SK-N-SH (cell line): Measurements from ENCODE around the gene ZWINT. TPM values are rescaled to one million over a fixed set of nuclear protein-coding genes. Genes with fewer than 3 reads are reported as not detected.
A peak's percentile ranks its signal among the peaks of the same experiment; 100 is the strongest.

ENCODE experiments used
- CTCF ChIA-PET: fragments of 300-600, 350-600 bp; formaldehyde crosslinking; extraction: SDS; loops from one replicate; lab custom pipeline; 2021; lab: Yijun Ruan, JAX
- POLR2A ChIA-PET: fragments of 350-600 bp; sonication (Branson Sonifier 250); formaldehyde crosslinking; extraction: SDS; loops from one replicate; lab custom pipeline; 2020; ENCODE audit warnings: antibody characterized with exemption, inconsistent platforms; lab: Yijun Ruan, JAX
- DNase-seq: peaks from one replicate; pipeline ENCODE4 v3.0.0; 2012
- H2AFZ ChIP-seq: fragments of 200-600 bp; sonication (generic); 2 replicates; pipeline ENCODE4 v1.8.1; 2016; ENCODE audit warnings: antibody characterized with exemption, mild to moderate bottlenecking, low read depth
- H3F3A ChIP-seq: fragments of 200-600 bp; sonication (generic); replicated peaks from 2 replicates; pipeline ENCODE3; 2016; ENCODE audit warnings: antibody characterized with exemption, mild to moderate bottlenecking; ENCODE audit not compliant: insufficient read depth
- H3K27ac ChIP-seq, 2 experiments: fragments of 200-500 bp in 1 of 2; fragments of 200-600 bp in 1 of 2; sonication (Bioruptor generic) in 1 of 2; sonication (generic), shearing (Covaris generic) in 1 of 2; 2 replicates each; pipeline versions ENCODE4 v1.5.1 to v1.6.1; 2014 to 2016; ENCODE audit warnings: low read depth in 2 of 2, inconsistent platforms in 1 of 2, low read length in 1 of 2, mild to moderate bottlenecking in 1 of 2, mixed read lengths in 1 of 2
- H3K27me3 ChIP-seq: fragments of 200-600 bp; sonication (generic), shearing (Covaris generic); 2 replicates; pipeline ENCODE4 v1.6.1; 2016; ENCODE audit warnings: mixed run types; ENCODE audit not compliant: insufficient read depth
- H3K36me3 ChIP-seq, 2 experiments: fragments of 200-500 bp in 1 of 2; fragments of 200-600 bp in 1 of 2; sonication (Bioruptor generic) in 1 of 2; sonication (generic) in 1 of 2; replicated peaks in 1 of 2; 2 replicates each; pipeline versions ENCODE3 to v1.5.1; 2014 to 2016; ENCODE audit warnings: low read length in 1 of 2, mild to moderate bottlenecking in 1 of 2; ENCODE audit not compliant: insufficient read depth in 2 of 2, control insufficient read depth in 1 of 2
- H3K4me1 ChIP-seq, 2 experiments: fragments of 200-500 bp in 1 of 2; fragments of 200-600 bp in 1 of 2; sonication (Bioruptor generic) in 1 of 2; sonication (generic), shearing (Covaris generic) in 1 of 2; 2 replicates each; pipeline versions ENCODE4 v1.5.1 to v1.6.1; 2014 to 2016; ENCODE audit warnings: low read depth in 1 of 2, low read length in 1 of 2, mixed run types in 1 of 2; ENCODE audit not compliant: insufficient read depth in 2 of 2, control insufficient read depth in 1 of 2
- H3K4me2 ChIP-seq: fragments of 200-600 bp; sonication (generic), shearing (Covaris generic); 2 replicates; pipeline ENCODE4 v1.6.1; 2017; ENCODE audit warnings: mixed run types
- H3K4me3 ChIP-seq, 2 experiments: fragments of 200-500 bp in 1 of 2; fragments of 200-600 bp in 1 of 2; sonication (Bioruptor generic) in 1 of 2; sonication (generic), shearing (Covaris generic) in 1 of 2; 2 replicates each; pipeline versions ENCODE4 v1.5.1 to v1.8.1; 2014 to 2016; ENCODE audit warnings: low read depth in 2 of 2, inconsistent platforms in 1 of 2, low read length in 1 of 2, mild to moderate bottlenecking in 1 of 2, mixed read lengths in 1 of 2, moderate library complexity in 1 of 2
- H3K79me2 ChIP-seq: fragments of 200-600 bp; sonication (generic); 2 replicates; pipeline ENCODE4 v1.8.1; 2017; ENCODE audit warnings: mild to moderate bottlenecking; ENCODE audit not compliant: insufficient read depth
- H3K9ac ChIP-seq: fragments of 200-600 bp; sonication (generic); 2 replicates; pipeline ENCODE4 v1.6.1; 2017; ENCODE audit warnings: mixed run types
- H3K9me2 ChIP-seq: fragments of 200-600 bp; sonication (generic); 2 replicates; pipeline ENCODE4 v1.6.1; 2017; ENCODE audit warnings: mixed run types
- H3K9me3 ChIP-seq: fragments of 200-600 bp; sonication (generic); 2 replicates; pipeline ENCODE4 v1.6.1; 2017; ENCODE audit warnings: mixed run types, mild to moderate bottlenecking, moderate library complexity
- H4K20me1 ChIP-seq: fragments of 200-600 bp; sonication (generic); 2 replicates; pipeline ENCODE4 v1.6.1; 2017; ENCODE audit warnings: mild to moderate bottlenecking, mixed run types; ENCODE audit not compliant: insufficient read depth
- CTCF ChIP-seq: fragments of 200-600 bp; sonication (generic); IDR thresholded peaks from 2 replicates; pipeline ENCODE4 v1.6.1; 2017; ENCODE audit warnings: antibody characterized with exemption, mild to moderate bottlenecking, moderate library complexity
- ELF1 ChIP-seq: IDR thresholded peaks from 2 replicates; pipeline ENCODE4 v1.4.0; 2012
- EP300 ChIP-seq, 2 experiments: IDR thresholded peaks; 2 replicates each; pipeline versions ENCODE4 v1.4.0 to v1.6.1; 2012; ENCODE audit warnings: borderline replicate concordance in 1 of 2, low read depth in 1 of 2, low read length in 1 of 2
- GATA2 ChIP-seq: sonication (generic); formaldehyde crosslinking; IDR thresholded peaks from 2 replicates; pipeline ENCODE4 v1.5.0; 2020; ENCODE audit warnings: mild to moderate bottlenecking, missing genetic modification reagents
- JUND ChIP-seq: IDR thresholded peaks from 2 replicates; pipeline ENCODE4 v1.4.0; 2012
- MAX ChIP-seq: IDR thresholded peaks from 2 replicates; pipeline ENCODE4 v1.4.0; 2012; ENCODE audit warnings: low read depth
- POLR2AphosphoS5 ChIP-seq: IDR thresholded peaks from 2 replicates; pipeline ENCODE4 v1.6.1; 2012; ENCODE audit warnings: low read depth, low read length
- RAD21 ChIP-seq: IDR thresholded peaks from 2 replicates; pipeline ENCODE4 v1.6.1; 2012; ENCODE audit warnings: mild to moderate bottlenecking, low read length
- SMC3 ChIP-seq: IDR thresholded peaks from 2 replicates; pipeline ENCODE4 v1.6.1; 2012; ENCODE audit warnings: low read depth, low read length, improper control_type of control experiment
- USF2 ChIP-seq: fragments of 150-350 bp; IDR thresholded peaks from 2 replicates; pipeline ENCODE4 v1.6.1; 2017; ENCODE audit warnings: antibody characterized with exemption, low read length, low read depth, borderline replicate concordance
- WGBS: methylation state at CpG from one replicate; pipeline ENCODE4 v1.1.6; 2017; ENCODE audit warnings: low lambda C conversion rate; 5-methylcytosine and 5-hydroxymethylcytosine counted together
- polyA plus RNA-seq, 3 experiments: library from polyadenylated mRNA; depleted of rRNA; stranded (reverse); fragments of >200 nt; gene quantifications; 2 replicates each; pipeline ENCODE4 v1.2.3, GENCODE V29; 2012

ZWINT gene
- polyA plus RNA-seq, 1 of the 3 experiments (the other 2 are of a cell fraction), result 49.3 TPM

GRCh38 chr10:56349611-56350010 is 11.4 kb downstream of the ZWINT start:
- ChIA-PET CTCF (interaction anchor here (0.7 to 2.0 kb wide), 4 partner anchors 9 to 718 kb away, joined by 3 to 8 read pairs (median 4); partner anchors contain the start of gene ZWINT), POLR2A (no interaction called here)
- Histone ChIP-seq H2AFZ (no peak overlapping the region), H3K9me3 (no peaks in the 10 kb centered on the region), H3K9ac (no peak overlapping the region), H3K27me3 (no peaks in the 10 kb centered on the region), H3F3A (peaks cover 3% of the 10 kb centered on the region), H3K4me3 (no peak overlapping the region), H3K4me2 (no peak overlapping the region), H3K36me3 (peaks cover 2 to 11% of the 10 kb centered on the region in 2 experiments), H3K27ac (no peak overlapping the region), H3K4me1 (no peaks in the 10 kb centered on the region), H3K9me2 (peaks cover 5% of the 10 kb centered on the region; the same call in 1 of the 2 replicates), H3K79me2 (no peaks in the 10 kb centered on the region; the same call in 1 of the 2 replicates), H4K20me1 (no peaks in the 10 kb centered on the region)
- no peak for DNase-seq
- 97% methylated on average over 1 of the region's 1 CpG for WGBS
- TF ChIP-seq RAD21 (0 out of 2 replicates have a peak, but pooled peaks have one; percentile 20), USF2 (no peak), CTCF (peak; percentile 33; the same call in 1 of the 2 replicates), SMC3 (no peak)

GRCh38 chr10:56348101-56348500 is 13.0 kb downstream of the ZWINT start:
- no peak overlapping the region for H3K4me2 ChIP-seq
- peaks cover 3% of the 10 kb centered on the region for H3F3A ChIP-seq
- no peak overlapping the region for H3K9ac ChIP-seq
- H3K4me3 ChIP-seq, result no peak overlapping the region
- no peaks in the 10 kb centered on the region for H3K4me1 ChIP-seq
- DNase-seq, result no peak
- ChIA-PET POLR2A (no interaction called here), CTCF (no interaction called here)
- no peaks in the 10 kb centered on the region for H3K9me3 ChIP-seq
- no peak for TF ChIP-seq EP300 (IDR thresholded peaks at IDR 0.05; ENCODE audit: borderline replicate concordance in 1 of 2, low read depth in 1 of 2, low read length in 1 of 2)
- no peak for TF ChIP-seq ELF1
- no peak for TF ChIP-seq JUND
- no peak for TF ChIP-seq GATA2
- TF ChIP-seq POLR2AphosphoS5, result no peak
- no peak for TF ChIP-seq SMC3
- TF ChIP-seq MAX, result no peak
- no peak overlapping the region for H2AFZ ChIP-seq
- no peaks in the 10 kb centered on the region for H4K20me1 ChIP-seq
- H3K36me3 ChIP-seq, result peaks cover 0 to 3% of the 10 kb centered on the region in 2 experiments
- H3K79me2 ChIP-seq, result no peaks in the 10 kb centered on the region
- H3K27ac ChIP-seq, result no peak overlapping the region
- WGBS, result 58% methylated on average over 3 of the region's 3 CpGs
- H3K9me2 ChIP-seq, result peaks cover 3% of the 10 kb centered on the region; the same call in 1 of the 2 replicates
- no peaks in the 10 kb centered on the region for H3K27me3 ChIP-seq
